ENCODE data around the gene FAM13A.
A peak's percentile ranks its signal among the peaks of the same experiment; 100 is the strongest.
"Not testable (repeated sequence)": the region's sequence is repeated elsewhere in the genome, so short reads cannot be mapped to it uniquely, and the experiment has no call there.

FAM13A gene

GRCh38 chr4:88955580-88956380 is 101.2 kb downstream of the FAM13A start:
- no peak for DNase-seq

GRCh38 chr4:88953400-88953799 is 103.6 kb downstream of the FAM13A start:
- DNase-seq = no peak

- no peak for DNase-seq
Measured at GRCh38 chr4:88952081-88952480, 104.9 kb downstream of the FAM13A start.

GRCh38 chr4:88949605-88950004 is 107.4 kb downstream of the FAM13A start:
- DNase-seq = no peak

GRCh38 chr4:88940506-88940905 is 116.5 kb downstream of the FAM13A start:
- DNase-seq = no peak

GRCh38 chr4:88939697-88940096 is 117.3 kb downstream of the FAM13A start:
- no peak for DNase-seq

GRCh38 chr4:88938138-88938537 is 118.8 kb downstream of the FAM13A start:
- DNase-seq = no peak

GRCh38 chr4:88937081-88937480 is 119.9 kb downstream of the FAM13A start:
- DNase-seq = no peak

- DNase-seq = no peak
Measured at GRCh38 chr4:88933414-88934160, 123.4 kb downstream of the FAM13A start.

- DNase-seq = no peak
Measured at GRCh38 chr4:88928852-88929251, 128.1 kb downstream of the FAM13A start.

GRCh38 chr4:88927420-88927819 is 129.6 kb downstream of the FAM13A start:
- DNase-seq = no peak

GRCh38 chr4:88919056-88919455 is 137.9 kb downstream of the FAM13A start:
- no peak for DNase-seq

- not testable (repeated sequence) for DNase-seq
Measured at GRCh38 chr4:88913181-88913580, 143.8 kb downstream of the FAM13A start.

GRCh38 chr4:88911246-88912212 is 145.5 kb downstream of the FAM13A start:
- no peak for DNase-seq

- DNase-seq = no peak
Measured at GRCh38 chr4:88910101-88910500, 146.9 kb downstream of the FAM13A start.

- no peak for DNase-seq
Measured at GRCh38 chr4:88908521-88908920, 148.5 kb downstream of the FAM13A start.

GRCh38 chr4:88908003-88908402 is 149.0 kb downstream of the FAM13A start:
- DNase-seq = peak; percentile 10

GRCh38 chr4:88907478-88907877 is 149.5 kb downstream of the FAM13A start:
- no peak for DNase-seq

GRCh38 chr4:88904240-88904639 is 152.7 kb downstream of the FAM13A start:
- DNase-seq = not testable (repeated sequence)

- DNase-seq = no peak
Measured at GRCh38 chr4:88900432-88900831, 156.6 kb downstream of the FAM13A start.

- DNase-seq = no peak
Measured at GRCh38 chr4:88897752-88898151, 159.2 kb downstream of the FAM13A start.

GRCh38 chr4:88897180-88897579 is 159.8 kb downstream of the FAM13A start:
- DNase-seq = no peak

GRCh38 chr4:88893961-88894360 is 163.0 kb downstream of the FAM13A start:
- no peak for DNase-seq
